Chondrocyte (in vitro differentiated cells): ENCODE results near the gene MAP3K6. TPM values are rescaled to one million over a fixed set of nuclear protein-coding genes. Genes with fewer than 3 reads are reported as not detected.

Experiments
- DNase-seq: peaks from one replicate; pipeline ENCODE4 v3.0.0; 2021; ENCODE audit warnings: mixed read lengths, low spot score
- H3K27ac Mint-ChIP-seq: one replicate; pipeline ENCODE4 v1.8.0; 2021; ENCODE audit warnings: mild to moderate bottlenecking, moderate library complexity, mixed read lengths; ENCODE audit not compliant: unreplicated experiment
- H3K27me3 Mint-ChIP-seq: 2 replicates; pipeline ENCODE4 v1.8.0; 2021; ENCODE audit warnings: low read depth, mixed read lengths
- H3K36me3 Mint-ChIP-seq: 2 replicates; pipeline ENCODE4 v1.8.0; 2021; ENCODE audit warnings: low read depth, mixed read lengths
- H3K4me1 Mint-ChIP-seq: 2 replicates; pipeline ENCODE4 v1.8.0; 2021; ENCODE audit warnings: low read depth, mild to moderate bottlenecking, mixed read lengths
- H3K4me3 Mint-ChIP-seq: one replicate; pipeline ENCODE4 v1.8.0; 2021; ENCODE audit warnings: mild to moderate bottlenecking, moderate library complexity, mixed read lengths; ENCODE audit not compliant: unreplicated experiment
- H3K9me3 Mint-ChIP-seq: 2 replicates; pipeline ENCODE4 v1.8.0; 2021; ENCODE audit warnings: low read depth, mixed read lengths
- CTCF ChIP-seq: fragments of 200-600 bp; sonication (generic); IDR thresholded peaks from 2 replicates; pipeline ENCODE4 v1.5.0; 2021; ENCODE audit warnings: antibody characterized with exemption, mild to moderate bottlenecking, moderate library complexity
- total RNA-seq: library from RNA; stranded (reverse); gene quantifications from 3 replicates; pipeline ENCODE4 v1.2.1, GENCODE V29; 2021

Gene MAP3K6
- total RNA-seq, 1 donor from 2014 or later, result 42.0 TPM

DNA sequence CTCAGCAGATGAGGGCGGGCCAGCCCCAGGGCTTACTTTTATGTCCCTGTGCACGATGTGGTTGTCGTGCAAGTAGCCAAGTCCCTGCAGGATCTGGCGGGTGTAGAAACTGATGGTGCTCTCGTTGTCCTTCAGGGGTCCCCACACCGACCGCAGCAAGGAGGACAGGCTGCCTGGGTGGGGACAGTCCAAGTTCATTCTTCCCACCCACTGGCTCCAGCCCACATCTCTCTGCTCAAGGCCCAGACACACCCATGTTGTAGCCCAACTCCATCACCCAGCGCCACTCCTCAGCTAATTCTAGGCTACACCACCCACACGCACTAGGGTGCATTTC is 7.0 kb downstream of the MAP3K6 start:
- TF ChIP-seq CTCF, result no peak
- peak; percentile 63 for DNase-seq
- Mint-ChIP-seq H3K4me1 (peaks cover 5% of the 10 kb centered on the region), H3K27me3 (no peaks in the 10 kb centered on the region), H3K27ac (no peak overlapping the region), H3K4me3 (no peak overlapping the region), H3K36me3 (peaks cover 46% of the 10 kb centered on the region), H3K9me3 (no peaks in the 10 kb centered on the region)

DNA sequence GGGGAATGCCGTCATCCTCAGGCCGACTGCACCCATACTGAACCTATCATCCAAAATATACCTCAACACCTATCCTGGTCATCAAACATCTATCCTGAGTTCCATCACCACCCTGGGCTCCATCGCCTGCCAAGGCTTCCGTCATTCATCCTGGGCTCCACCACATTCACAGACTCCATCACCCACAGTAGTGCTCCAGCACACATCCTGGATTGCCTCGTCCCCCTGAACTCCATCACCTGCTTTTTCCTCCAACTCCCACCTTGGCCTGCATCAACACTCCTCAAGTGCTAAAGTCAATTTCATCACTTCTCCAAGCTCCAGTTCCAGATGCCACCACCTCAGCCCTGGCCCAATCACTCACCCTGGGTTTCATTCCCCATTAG is 7.8 kb downstream of the MAP3K6 start:
- no peaks in the 10 kb centered on the region for H3K4me1 Mint-ChIP-seq
- no peak overlapping the region for H3K4me3 Mint-ChIP-seq
- DNase-seq, result no peak
- TF ChIP-seq CTCF, result no peak
- peaks cover 45% of the 10 kb centered on the region for H3K36me3 Mint-ChIP-seq
- H3K27ac Mint-ChIP-seq, result no peak overlapping the region
- H3K27me3 Mint-ChIP-seq, result no peaks in the 10 kb centered on the region
- H3K9me3 Mint-ChIP-seq, result no peaks in the 10 kb centered on the region

GRCh38 chr1:27358038-27358927 is 8.5 kb downstream of the MAP3K6 start:
- H3K9me3 Mint-ChIP-seq, result no peaks in the 10 kb centered on the region
- H3K36me3 Mint-ChIP-seq, result peaks cover 43% of the 10 kb centered on the region
- H3K4me3 Mint-ChIP-seq, result no peak overlapping the region
- H3K27me3 Mint-ChIP-seq, result no peaks in the 10 kb centered on the region
- no peak overlapping the region for H3K27ac Mint-ChIP-seq
- no peak for TF ChIP-seq CTCF
- no peak for DNase-seq
- no peaks in the 10 kb centered on the region for H3K4me1 Mint-ChIP-seq

GRCh38 chr1:27357281-27358037 is 9.3 kb downstream of the MAP3K6 start:
- H3K4me3 Mint-ChIP-seq, result no peak overlapping the region
- H3K27me3 Mint-ChIP-seq, result no peaks in the 10 kb centered on the region
- TF ChIP-seq CTCF, result peak; percentile 98
- H3K27ac Mint-ChIP-seq, result no peak overlapping the region
- H3K36me3 Mint-ChIP-seq, result peaks cover 39% of the 10 kb centered on the region
- H3K4me1 Mint-ChIP-seq, result no peaks in the 10 kb centered on the region
- H3K9me3 Mint-ChIP-seq, result no peaks in the 10 kb centered on the region
- no peak for DNase-seq

DNA sequence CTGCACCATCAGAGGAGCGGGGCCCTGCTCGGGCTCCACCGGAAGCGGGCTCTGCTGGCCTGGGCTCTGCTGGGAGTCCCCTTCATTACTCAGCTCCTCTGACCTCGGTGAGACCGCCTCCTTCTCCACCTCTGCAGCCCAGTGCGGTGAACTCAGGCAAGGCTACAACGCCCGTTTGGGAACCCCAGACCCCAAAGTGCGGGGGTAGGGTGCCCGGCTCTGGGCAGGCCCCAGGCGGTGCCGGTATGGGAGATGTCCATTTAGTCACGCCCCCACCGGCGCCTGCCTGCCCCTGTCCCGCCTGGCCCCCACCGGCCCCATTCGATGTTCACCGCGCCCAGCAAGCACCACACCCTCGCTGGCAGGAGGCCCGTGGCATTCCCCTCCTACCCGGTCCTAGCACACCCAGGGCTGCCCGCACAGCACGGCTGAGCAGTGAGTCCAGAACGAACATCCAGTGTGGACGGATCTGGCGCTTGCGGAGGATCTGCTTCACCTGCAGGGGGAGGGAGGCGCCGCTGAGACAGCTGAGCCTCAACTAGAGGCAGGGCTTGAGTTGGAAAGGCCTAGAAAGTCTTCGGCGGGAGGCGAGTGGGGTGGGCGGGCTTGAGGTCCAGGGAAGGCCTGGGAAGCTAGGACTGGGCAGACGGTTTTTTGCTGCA is 10.0 kb downstream of the MAP3K6 start:
- Mint-ChIP-seq H3K4me3 (no peak overlapping the region), H3K9me3 (no peaks in the 10 kb centered on the region), H3K27ac (no peak overlapping the region), H3K4me1 (no peaks in the 10 kb centered on the region), H3K36me3 (peaks cover 35% of the 10 kb centered on the region), H3K27me3 (no peaks in the 10 kb centered on the region)
- no peak for DNase-seq
- TF ChIP-seq CTCF, result no peak
